ENCODE measurements around the gene THY1.

DNA sequence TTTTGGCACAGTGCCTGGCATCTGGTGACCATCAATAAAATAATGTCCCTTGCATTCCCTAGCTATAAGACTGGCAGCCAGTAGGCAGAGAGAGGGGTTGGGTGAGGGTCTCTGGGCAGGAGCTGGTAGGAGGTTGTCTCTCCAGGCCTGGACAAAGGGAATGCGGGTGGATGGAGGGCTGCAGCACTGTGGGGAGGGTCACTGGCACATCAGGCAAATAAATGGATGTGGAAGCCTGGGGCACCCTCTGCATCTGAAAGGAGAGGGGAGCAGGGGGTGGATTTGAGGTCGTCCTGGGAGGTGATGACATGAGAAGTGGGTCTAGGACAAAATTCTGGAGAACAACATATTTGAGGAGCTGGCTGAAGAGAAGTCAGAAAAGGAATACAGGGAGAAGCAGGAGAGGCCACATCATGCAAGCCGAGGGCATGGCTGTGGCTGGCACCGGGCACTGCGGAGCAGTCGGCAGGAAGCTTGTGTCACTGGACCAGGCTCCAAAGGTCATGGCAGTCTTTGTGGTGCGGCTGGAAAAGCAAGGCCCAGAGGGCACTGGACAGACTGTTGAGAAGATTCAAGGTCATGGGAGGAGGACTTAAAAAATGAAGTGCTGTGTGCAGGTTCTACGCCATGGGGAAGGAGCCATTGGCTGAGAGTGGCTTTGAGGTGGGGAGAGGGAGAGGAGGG lies 36.5 kb upstream of the THY1 start:
- TF ChIP-seq POLR2AphosphoS5 (IDR thresholded peaks at IDR 0.05) (no peak), POLR2A (IDR thresholded peaks at IDR 0.05; ENCODE audit: low read depth) (no peak), EP300 (IDR thresholded peaks at IDR 0.05) (no peak)
- TF ChIP-seq, protein P1, sequence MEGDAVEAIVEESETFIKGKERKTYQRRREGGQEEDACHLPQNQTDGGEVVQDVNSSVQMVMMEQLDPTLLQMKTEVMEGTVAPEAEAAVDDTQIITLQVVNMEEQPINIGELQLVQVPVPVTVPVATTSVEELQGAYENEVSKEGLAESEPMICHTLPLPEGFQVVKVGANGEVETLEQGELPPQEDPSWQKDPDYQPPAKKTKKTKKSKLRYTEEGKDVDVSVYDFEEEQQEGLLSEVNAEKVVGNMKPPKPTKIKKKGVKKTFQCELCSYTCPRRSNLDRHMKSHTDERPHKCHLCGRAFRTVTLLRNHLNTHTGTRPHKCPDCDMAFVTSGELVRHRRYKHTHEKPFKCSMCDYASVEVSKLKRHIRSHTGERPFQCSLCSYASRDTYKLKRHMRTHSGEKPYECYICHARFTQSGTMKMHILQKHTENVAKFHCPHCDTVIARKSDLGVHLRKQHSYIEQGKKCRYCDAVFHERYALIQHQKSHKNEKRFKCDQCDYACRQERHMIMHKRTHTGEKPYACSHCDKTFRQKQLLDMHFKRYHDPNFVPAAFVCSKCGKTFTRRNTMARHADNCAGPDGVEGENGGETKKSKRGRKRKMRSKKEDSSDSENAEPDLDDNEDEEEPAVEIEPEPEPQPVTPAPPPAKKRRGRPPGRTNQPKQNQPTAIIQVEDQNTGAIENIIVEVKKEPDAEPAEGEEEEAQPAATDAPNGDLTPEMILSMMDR (IDR thresholded peaks at IDR 0.05) = no peak

Data from esophagus muscularis mucosa (tissue), 4 donors.